Effector CD8-positive, alpha-beta T cell (primary cell): Measurements from ENCODE around the gene COIL.
"Not testable (repeated sequence)": the region's sequence is repeated elsewhere in the genome, so short reads cannot be mapped to it uniquely, and the experiment has no call there.

Experiments
- DNase-seq: peaks from one replicate; lab custom pipeline; 2025; lab: John Stamatoyannopoulos, UW

Gene COIL

DNA sequence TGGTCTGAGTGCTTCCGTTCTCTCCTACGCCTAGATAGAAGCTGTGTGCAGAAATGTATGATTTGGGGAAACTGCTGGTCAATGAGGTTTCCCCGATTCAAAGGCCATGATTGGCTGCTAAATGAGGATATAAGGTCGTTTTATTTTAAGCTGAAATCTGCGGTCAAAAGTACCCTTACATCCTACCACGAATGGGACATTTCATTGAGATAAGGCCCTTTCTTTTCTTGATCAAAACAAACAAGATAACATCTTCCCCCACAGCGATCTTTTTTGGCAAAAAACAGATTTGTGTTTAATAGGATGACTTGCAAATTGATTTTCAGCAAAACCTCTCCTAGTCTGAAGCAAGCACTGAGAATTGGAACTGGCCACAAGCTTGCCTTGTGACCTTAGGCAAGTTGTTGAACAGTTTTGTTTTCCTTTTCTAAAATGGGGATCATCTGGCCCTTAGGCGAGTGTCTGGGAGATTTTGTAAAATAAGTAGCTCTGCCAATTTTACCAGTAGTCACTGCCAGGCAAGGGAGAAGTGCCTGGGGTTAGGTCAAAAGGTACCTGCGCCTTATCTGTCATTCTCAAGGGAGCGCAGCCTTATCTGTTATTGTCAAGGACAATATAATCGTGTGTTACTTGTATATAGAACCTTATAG is 17.7 kb upstream of the COIL start:
- DNase-seq: no peak

DNA sequence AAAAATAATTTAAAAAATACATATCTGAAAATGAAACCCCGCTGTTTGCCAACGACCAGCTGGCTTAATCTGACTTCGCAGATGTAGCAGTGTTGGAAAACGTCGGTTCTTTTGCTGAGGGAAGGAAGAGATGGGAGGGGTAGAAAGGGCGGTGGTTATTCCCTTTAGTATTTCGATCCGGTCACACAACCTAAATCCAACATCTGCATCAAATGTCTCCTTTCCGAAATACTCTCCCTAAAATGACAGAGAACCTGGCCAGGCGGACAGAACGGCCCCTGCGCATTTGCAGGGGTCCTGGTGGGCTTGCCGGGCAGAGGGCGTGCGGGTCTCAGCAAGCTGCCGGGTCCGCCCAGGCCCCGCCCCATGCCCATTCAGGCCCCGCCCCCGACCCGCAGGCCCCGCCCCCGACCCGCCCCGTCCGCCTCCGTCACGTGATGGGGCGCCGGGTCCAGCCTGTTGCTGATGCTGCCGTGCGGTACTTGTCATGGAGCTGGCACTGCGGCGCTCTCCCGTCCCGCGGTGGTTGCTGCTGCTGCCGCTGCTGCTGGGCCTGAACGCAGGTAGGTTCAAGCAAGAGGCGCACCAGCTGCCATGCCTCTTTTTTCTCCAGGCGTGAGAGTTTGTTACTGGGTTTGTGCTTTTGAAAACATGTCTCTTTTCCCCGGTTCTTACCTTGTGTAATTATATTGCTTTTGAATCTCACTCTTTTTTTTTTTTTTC is 17.0 kb upstream of the COIL start, which contains the start of gene SCPEP1:
TSS of gene SCPEP1 (plus strand) at position 459 of the 723 bp plus-strand sequence. CDS start at position 488, 29 bp downstream.
- peak; percentile 82 for DNase-seq

DNA sequence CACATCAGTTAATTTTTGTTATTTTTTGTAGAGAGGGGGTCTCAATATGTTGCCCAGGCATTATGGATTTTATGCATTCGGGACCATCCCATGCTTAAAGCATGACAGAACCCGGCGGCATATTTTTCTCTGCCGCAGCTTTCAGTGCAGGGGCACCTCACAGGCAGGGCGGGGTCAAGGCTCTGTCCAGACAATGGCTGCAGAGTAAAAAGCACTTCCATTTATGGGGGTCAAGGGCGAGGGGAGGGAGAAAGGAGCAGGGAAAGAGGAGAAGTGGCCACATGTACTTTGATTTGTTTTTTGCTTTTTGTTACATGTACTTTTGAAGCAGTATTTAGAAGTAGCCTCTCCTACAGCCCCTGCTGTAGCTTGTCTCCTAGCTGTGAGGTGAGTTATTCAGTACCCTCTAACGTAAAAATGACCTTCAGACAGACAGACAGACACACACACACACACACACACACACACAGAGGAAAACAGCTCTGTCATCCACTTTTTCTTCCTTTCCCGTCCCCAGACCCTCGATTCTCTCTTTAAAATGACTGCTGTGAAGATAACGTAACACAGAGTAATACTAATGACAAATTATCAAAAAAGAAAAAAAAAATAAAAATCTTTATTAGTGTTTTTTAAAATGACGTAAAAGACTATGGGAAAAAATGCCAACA is 16.2 kb upstream of the COIL start:
- no peak for DNase-seq

DNA sequence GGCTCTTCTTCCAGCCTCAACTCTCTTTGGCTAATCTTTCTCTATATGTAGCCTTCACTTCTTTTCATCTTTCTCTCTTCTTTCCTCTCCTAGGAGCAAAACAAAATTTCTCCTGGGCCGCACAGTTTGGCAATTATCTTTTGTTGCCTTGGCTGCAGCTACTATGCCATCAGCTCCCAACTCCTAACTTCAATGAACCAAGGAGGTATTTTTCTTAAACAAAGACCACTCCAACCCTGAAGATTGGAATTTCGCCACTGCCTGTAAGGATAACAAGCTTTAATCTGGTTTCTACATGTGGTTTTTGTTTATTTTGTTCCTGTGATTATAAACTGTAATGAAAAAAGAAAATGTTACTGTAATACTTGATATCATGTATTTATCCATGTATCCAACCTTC is 14.8 kb upstream of the COIL start:
- DNase-seq: no peak

DNA sequence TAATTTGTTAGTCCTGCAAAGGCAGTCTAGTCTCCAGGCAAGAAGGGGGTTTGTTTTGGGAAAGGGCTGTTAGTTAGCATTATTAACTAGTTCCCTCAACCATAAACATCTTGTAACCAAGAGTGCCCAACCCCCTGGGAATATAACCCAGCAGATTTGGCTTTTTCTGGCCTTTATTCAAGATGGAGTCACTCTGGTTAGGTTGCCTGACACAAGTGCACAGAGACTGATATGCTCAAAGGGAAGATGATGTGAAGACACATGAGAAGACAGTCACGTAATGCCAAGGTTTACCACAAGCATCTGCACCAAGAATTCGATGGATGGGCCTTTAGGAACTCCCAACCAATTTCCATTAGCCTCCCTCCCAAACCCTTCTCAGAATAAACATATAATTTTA is 13.2 kb upstream of the COIL start:
- no peak for DNase-seq

GRCh38 chr17:56973520-56973919 is 12.7 kb upstream of the COIL start:
- no peak for DNase-seq

- DNase-seq: no peak
Measured at GRCh38 chr17:56972111-56972730, 11.4 kb upstream of the COIL start.

- DNase-seq: no peak
Measured at GRCh38 chr17:56970974-56971373, 10.1 kb upstream of the COIL start.

DNA sequence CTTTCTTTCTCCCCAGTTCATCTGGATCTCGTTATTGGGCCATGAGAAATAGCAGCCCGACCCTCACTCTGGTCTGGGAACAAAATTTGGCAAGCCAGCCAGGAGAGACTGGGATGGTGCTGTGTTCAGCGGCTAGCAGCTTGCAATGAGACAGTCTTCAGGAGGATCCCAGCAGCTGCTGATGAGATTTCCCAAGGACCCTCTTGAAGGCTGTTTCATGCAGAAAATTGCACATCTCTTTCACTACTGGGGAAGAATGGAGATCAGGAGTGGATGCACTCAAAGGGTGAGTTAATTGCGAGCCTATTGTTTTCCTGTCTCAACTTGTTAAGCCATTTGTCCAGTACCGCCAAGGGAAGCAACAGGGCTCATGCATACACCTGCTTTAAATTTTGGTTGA is 5.5 kb upstream of the COIL start:
- DNase-seq: no peak

GRCh38 chr17:56965681-56966080 is 4.8 kb upstream of the COIL start:
- DNase-seq: not testable (repeated sequence)

GRCh38 chr17:56965241-56965640 is 4.4 kb upstream of the COIL start:
- DNase-seq: not testable (repeated sequence)

- no peak for DNase-seq
Measured at GRCh38 chr17:56956992-56957391, 3.9 kb downstream of the COIL start.

GRCh38 chr17:56949595-56949994 is 11.3 kb downstream of the COIL start:
- no peak for DNase-seq

GRCh38 chr17:56948491-56948890 is 12.4 kb downstream of the COIL start:
- no peak for DNase-seq

- DNase-seq: no peak
Measured at GRCh38 chr17:56947741-56948140, 13.1 kb downstream of the COIL start.

DNA sequence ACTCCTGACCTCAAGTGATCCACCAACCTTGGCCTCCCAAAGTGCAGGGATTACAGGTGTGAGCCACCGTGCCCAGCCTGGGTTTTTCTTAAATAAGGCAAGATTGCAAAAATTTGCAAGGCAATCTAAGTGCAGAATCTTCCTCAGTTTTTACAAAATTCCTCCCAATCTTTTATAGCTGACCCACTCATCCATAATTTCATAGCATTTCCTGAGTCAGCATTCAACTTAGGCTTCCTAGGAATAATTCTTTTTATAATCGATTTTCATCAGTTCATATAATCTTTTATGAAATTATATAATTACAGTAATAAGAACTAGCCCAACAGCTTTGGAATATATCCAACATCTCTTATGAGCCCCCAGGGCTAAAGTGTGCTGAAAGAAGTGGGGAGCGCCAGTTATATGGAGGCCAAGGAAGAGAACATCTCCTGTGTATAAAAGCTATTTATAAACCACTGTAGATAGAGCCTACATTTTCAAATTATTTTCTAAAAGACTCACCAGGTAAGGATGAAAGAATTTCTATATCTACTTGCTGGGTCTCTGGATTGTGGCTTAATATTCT is 14.8 kb downstream of the COIL start:
- DNase-seq: no peak

DNA sequence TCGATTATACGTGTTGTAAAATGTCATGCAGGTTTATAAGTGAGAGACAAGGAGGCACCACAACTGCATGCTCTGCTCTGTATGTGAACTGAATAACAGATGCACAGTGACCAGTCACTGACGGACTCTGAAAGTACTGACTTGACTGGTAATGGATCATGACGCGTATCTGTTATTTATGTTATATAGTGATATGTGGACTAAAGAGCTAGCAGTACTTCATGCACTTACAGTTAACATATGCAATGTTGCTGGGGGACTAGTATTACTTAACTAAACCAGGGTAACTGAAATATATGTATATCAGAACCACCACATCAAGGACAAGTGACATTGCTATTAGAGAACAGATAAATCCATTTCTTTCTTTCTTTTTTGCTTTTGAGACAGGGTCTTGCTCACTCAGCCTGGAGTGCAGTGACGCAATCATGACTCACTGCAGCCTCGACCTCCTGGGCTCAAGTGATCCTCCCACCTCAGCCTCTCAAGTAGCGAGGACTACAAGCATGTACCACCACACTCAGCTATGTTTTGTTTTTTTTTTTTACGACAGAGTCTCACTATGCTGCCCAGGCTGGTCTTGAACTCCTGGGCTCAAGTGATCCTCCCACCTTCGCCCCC is 17.2 kb downstream of the COIL start:
- DNase-seq: no peak

- no peak for DNase-seq
Measured at GRCh38 chr17:56939869-56940484, 20.9 kb downstream of the COIL start.

DNA sequence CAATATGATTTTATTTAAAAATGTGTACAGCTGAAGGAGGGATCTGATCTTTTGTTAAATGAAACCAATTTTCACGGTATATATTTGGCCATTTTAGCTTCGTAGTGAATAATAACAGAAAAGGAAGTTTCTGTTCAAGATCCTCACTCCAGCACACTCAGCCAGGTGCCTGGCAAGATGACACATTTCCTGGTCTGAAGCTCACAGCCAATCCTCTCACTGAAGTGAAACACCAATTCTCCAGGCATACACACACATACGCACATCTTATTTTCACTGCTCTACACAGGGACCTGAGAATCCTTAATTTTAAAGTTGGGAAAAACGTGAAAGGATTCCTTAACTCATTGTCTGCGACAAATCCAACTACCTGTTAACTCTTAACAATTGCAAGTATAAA is 22.6 kb downstream of the COIL start:
- DNase-seq: not testable (repeated sequence)

DNA sequence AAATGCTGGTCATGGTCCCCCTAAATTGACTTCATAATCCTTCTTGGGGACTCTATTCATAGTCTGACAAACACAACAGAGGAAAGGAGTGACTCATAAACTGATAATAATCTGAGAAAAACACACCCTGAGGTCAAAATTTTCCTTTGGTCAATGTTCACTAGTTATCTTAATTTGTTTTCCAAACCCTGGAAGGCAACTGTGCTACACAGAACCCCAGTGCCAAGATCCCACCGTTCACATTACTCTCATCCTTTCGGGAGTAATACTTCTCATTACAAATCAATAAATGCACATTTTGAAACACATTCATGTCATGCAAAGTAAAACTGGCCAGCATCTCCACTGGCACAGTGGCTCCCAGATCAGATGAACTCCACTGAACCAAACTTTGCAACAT is 23.2 kb downstream of the COIL start:
- DNase-seq: no peak

GRCh38 chr17:56936697-56937322 is 24.0 kb downstream of the COIL start:
- DNase-seq: no peak
